Vagina (tissue), 2 donors: Measurements from ENCODE around the gene AKR1B1. TPM values are rescaled to one million over a fixed set of nuclear protein-coding genes. Genes with fewer than 3 reads are reported as not detected.

ENCODE experiments used
- DNase-seq, 2 donors: peaks; one replicate each; pipeline ENCODE4 v3.0.0-alpha.2; 2017; ENCODE audit errors: extremely low spot score in 2 of 2
- H3K27ac ChIP-seq: fragments of 200-600 bp; sonication (generic); one replicate; pipeline ENCODE4 v1.5.1; 2019
- H3K27me3 ChIP-seq: fragments of 200-600 bp; sonication (generic); one replicate; pipeline ENCODE4 v1.5.1; 2019
- H3K36me3 ChIP-seq, 2 donors: fragments of 200-600 bp; sonication (generic); one replicate each; pipeline ENCODE4 v1.5.1; 2017 to 2019
- H3K4me1 ChIP-seq: fragments of 200-600 bp; sonication (generic); one replicate; pipeline ENCODE4 v1.5.1; 2019
- H3K4me3 ChIP-seq, 2 donors: fragments of 200-600 bp; sonication (generic); 1 replicate in 1 of 2; 2 replicates in 1 of 2; pipeline ENCODE4 v1.5.1; 2016 to 2019
- H3K9me3 ChIP-seq: fragments of 200-600 bp; sonication (generic); one replicate; pipeline ENCODE4 v1.5.1; 2019
- POLR2A ChIP-seq, 2 donors: fragments of 450-650 bp; IDR thresholded peaks; one replicate each; pipeline ENCODE4 v1.6.1; 2017; ENCODE audit warnings: antibody characterized with exemption in 2 of 2, mild to moderate bottlenecking in 2 of 2, moderate library complexity in 2 of 2
- POLR2AphosphoS5 ChIP-seq, 2 donors: sonication (generic); formaldehyde crosslinking; IDR thresholded peaks; one replicate each; pipeline ENCODE4 v1.9.0; 2017; ENCODE audit warnings: antibody characterized with exemption in 2 of 2, mild to moderate bottlenecking in 2 of 2, low read depth in 1 of 2; ENCODE audit not compliant: insufficient read depth in 1 of 2
- intact Hi-C: fragments of 100-400 bp; cut with DNase I; formaldehyde crosslinking; loops from one replicate; pipeline ENCODE4 v1.15.1; 2023
- total RNA-seq: library from RNA; depleted of rRNA; stranded (reverse); fragments of >200 nt; gene quantifications from one replicate; pipeline ENCODE4 v1.2.3, GENCODE V29; 2016
- TF ChIP-seq, protein P1 (sequence below), 3 experiments: fragments of 450-650 bp in 2 of 3; fragments of 200-600 bp in 1 of 3; sonication (generic) in 1 of 3; IDR thresholded peaks; one replicate each; pipeline ENCODE4 v1.5.1; 2017 to 2019; ENCODE audit warnings: antibody characterized with exemption in 3 of 3, mild to moderate bottlenecking in 2 of 3, moderate library complexity in 2 of 3

AKR1B1 gene
- total RNA-seq, 1 donor from 2014 or later, result 79.1 TPM

DNA sequence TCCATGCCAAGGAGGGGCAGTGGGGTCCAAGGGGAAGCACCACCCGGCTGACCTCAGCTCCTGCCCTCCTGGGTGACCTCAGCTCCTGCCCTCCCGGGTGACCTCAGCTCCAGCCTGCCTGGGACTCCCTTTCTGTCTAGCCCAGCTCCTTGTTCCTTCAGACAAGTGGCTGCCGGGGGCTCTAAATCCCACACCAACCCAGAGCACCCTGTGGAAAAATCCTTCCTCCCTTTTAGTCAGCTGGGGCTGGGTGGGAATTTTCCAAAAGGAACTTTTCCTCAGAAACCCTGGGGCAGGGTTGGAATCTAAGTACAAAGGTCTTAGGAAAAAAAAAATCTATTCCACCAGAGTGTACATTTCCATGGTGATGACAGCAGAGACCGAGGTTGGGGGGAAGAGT, 36.3 kb downstream of the AKR1B1 start:
- H3K27ac ChIP-seq, result no peak overlapping the region
- H3K36me3 ChIP-seq, result no peaks in the 10 kb centered on the region
- TF ChIP-seq POLR2A (IDR thresholded peaks at IDR 0.05), result no peak
- no peak for TF ChIP-seq POLR2AphosphoS5 (IDR thresholded peaks at IDR 0.05; ENCODE audit: insufficient read depth in 1 of 2, low read depth in 1 of 2)
- TF ChIP-seq, protein P1, sequence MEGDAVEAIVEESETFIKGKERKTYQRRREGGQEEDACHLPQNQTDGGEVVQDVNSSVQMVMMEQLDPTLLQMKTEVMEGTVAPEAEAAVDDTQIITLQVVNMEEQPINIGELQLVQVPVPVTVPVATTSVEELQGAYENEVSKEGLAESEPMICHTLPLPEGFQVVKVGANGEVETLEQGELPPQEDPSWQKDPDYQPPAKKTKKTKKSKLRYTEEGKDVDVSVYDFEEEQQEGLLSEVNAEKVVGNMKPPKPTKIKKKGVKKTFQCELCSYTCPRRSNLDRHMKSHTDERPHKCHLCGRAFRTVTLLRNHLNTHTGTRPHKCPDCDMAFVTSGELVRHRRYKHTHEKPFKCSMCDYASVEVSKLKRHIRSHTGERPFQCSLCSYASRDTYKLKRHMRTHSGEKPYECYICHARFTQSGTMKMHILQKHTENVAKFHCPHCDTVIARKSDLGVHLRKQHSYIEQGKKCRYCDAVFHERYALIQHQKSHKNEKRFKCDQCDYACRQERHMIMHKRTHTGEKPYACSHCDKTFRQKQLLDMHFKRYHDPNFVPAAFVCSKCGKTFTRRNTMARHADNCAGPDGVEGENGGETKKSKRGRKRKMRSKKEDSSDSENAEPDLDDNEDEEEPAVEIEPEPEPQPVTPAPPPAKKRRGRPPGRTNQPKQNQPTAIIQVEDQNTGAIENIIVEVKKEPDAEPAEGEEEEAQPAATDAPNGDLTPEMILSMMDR (IDR thresholded peaks at IDR 0.05), result no peak
- no peaks in the 10 kb centered on the region for H3K9me3 ChIP-seq
- DNase-seq, result no peak
- intact Hi-C loops, result no loop called here
- H3K4me3 ChIP-seq, result no peak overlapping the region
- no peaks in the 10 kb centered on the region for H3K4me1 ChIP-seq
- no peaks in the 10 kb centered on the region for H3K27me3 ChIP-seq

DNA sequence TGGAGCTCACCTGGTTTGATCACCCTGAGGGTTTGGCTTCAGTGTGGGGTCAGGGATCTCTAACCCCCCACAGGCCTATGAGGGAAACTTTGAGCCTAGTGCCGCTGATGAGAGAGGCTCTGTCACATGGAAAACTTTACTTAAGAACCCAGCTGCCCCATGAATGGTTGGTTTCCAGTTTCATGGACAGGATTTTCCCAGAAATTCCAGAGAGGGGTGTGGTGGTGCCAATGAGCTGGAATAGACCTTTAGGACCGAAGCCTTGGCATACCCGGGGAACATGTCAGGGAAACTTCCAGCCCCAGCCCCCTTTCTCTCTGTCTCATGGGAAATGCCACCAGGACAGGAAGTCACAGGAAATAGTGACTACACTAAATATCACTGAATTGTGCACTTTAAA, 36.9 kb downstream of the AKR1B1 start:
- no peaks in the 10 kb centered on the region for H3K27me3 ChIP-seq
- no peaks in the 10 kb centered on the region for H3K9me3 ChIP-seq
- no peak for DNase-seq
- TF ChIP-seq, protein P1 (IDR thresholded peaks at IDR 0.05), result no peak
- TF ChIP-seq POLR2A (IDR thresholded peaks at IDR 0.05), result no peak
- no peak for TF ChIP-seq POLR2AphosphoS5 (IDR thresholded peaks at IDR 0.05; ENCODE audit: insufficient read depth in 1 of 2, low read depth in 1 of 2)
- no peak overlapping the region for H3K4me3 ChIP-seq
- no peaks in the 10 kb centered on the region for H3K4me1 ChIP-seq
- H3K36me3 ChIP-seq, result no peaks in the 10 kb centered on the region
- no peak overlapping the region for H3K27ac ChIP-seq
- intact Hi-C loops, result no loop called here

DNA sequence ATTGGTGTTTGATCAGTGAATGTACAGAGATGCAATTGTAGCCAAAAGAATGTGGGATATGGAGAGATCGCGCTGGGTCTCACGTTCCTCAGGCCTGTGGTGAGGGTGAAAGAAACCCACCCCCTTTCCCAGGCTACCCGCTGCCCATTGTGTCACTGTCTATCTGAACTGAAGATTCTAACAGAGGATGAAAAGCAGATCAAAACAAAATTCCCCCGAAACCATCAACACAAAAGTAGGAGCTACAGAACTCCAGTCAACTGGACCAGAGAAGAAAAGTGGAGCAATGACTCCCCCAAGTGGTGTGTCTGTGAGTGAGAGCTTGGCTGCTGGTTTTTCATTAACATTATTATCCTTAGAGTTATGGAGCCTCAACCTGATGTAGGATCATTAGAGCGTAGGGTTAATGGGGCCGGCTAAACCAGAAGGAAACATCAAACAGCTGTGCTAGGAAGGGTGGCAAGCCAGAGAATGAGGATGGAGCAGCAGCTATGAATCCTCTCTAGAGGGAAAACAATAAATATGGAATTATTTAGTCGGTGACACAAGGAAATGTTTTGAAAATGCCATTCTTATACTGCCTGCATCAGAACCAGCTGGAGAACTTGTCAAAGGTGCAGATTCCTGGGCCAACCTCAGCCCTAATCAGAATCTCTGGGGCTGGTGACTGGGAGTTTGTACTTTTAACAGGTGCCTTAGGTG, 38.3 kb downstream of the AKR1B1 start:
- no peak for DNase-seq
- no peak overlapping the region for H3K27ac ChIP-seq
- intact Hi-C loops, result no loop called here
- H3K9me3 ChIP-seq, result no peaks in the 10 kb centered on the region
- TF ChIP-seq POLR2AphosphoS5 (IDR thresholded peaks at IDR 0.05; ENCODE audit: insufficient read depth in 1 of 2, low read depth in 1 of 2), result no peak
- TF ChIP-seq, protein P1 (IDR thresholded peaks at IDR 0.05), result peak in 2 of 3 experiments; percentile 25 to 34
- no peaks in the 10 kb centered on the region for H3K4me1 ChIP-seq
- H3K4me3 ChIP-seq, result no peak overlapping the region
- no peaks in the 10 kb centered on the region for H3K36me3 ChIP-seq
- H3K27me3 ChIP-seq, result no peaks in the 10 kb centered on the region

DNA sequence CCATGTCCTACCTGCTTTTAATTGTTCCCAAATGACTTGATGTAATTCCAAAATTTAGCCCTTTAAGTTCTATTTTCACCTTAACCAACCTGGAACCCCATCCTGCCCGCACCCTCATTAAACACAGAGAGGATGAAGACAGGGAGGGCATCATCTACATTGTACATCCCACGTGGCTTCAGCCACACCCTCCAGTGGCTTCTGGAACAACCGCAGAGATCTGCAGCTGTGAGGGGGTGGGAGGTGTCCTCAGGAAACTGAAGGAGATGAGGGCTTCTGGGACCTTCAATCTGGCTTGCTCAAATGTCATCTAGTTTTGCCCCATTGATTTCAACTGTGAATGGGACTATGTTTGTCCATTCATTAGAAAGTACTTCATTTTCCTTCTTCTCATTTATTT, 39.0 kb downstream of the AKR1B1 start:
- Histone ChIP-seq H3K27me3 (no peaks in the 10 kb centered on the region), H3K36me3 (no peaks in the 10 kb centered on the region), H3K27ac (no peak overlapping the region), H3K4me1 (no peaks in the 10 kb centered on the region), H3K4me3 (no peak overlapping the region), H3K9me3 (no peaks in the 10 kb centered on the region)
- DNase-seq, result no peak
- intact Hi-C loops, result no loop called here
- TF ChIP-seq POLR2AphosphoS5 (IDR thresholded peaks at IDR 0.05; ENCODE audit: insufficient read depth in 1 of 2, low read depth in 1 of 2) (no peak), POLR2A (IDR thresholded peaks at IDR 0.05) (no peak)
- TF ChIP-seq, protein P1 (IDR thresholded peaks at IDR 0.05), result no peak

DNA sequence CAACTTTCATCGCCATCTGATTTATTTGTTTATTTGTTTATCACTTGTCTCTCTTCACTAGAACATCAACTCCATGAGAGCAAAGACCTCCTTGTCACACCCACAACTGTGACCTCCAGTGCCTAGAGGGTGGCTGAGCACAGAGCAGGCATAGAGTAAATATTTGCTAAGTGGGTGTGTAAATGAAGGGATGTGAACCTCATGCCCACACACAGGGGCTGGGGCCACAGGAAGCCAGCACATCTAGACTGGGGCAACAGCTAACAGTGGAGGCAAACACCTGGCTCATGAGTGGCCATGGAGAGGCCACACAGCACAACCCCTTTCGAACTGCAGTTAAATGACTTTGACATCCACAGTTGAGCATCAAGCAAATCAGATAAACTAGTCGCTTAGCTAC, 39.8 kb downstream of the AKR1B1 start:
- Histone ChIP-seq H3K9me3 (no peaks in the 10 kb centered on the region), H3K27me3 (no peaks in the 10 kb centered on the region), H3K36me3 (no peaks in the 10 kb centered on the region), H3K4me1 (no peaks in the 10 kb centered on the region), H3K27ac (no peak overlapping the region), H3K4me3 (no peak overlapping the region)
- TF ChIP-seq POLR2A (IDR thresholded peaks at IDR 0.05), result no peak
- TF ChIP-seq POLR2AphosphoS5 (IDR thresholded peaks at IDR 0.05; ENCODE audit: insufficient read depth in 1 of 2, low read depth in 1 of 2), result no peak
- TF ChIP-seq, protein P1 (IDR thresholded peaks at IDR 0.05), result no peak
- intact Hi-C loops, result no loop called here
- no peak for DNase-seq
